HCT116 (cell line): ENCODE data around the gene NCR1.

Source experiments
- CBX3 ChIP-seq: IDR thresholded peaks from 2 replicates; pipeline ENCODE4 v1.6.1; 2012; ENCODE audit warnings: low read depth
- EGR1 ChIP-seq: IDR thresholded peaks from 2 replicates; pipeline ENCODE4 v1.6.1; 2012; ENCODE audit warnings: low read depth
- EZH2 ChIP-seq: fragments of 200-600 bp; sonication (generic); IDR thresholded peaks from 2 replicates; pipeline ENCODE4 v1.6.1; 2017; ENCODE audit warnings: antibody characterized with exemption, mixed run types
- EZH2phosphoT487 ChIP-seq: fragments of 200-600 bp; IDR thresholded peaks from 2 replicates; pipeline ENCODE4 v1.6.1; 2018; ENCODE audit warnings: antibody characterized with exemption, borderline replicate concordance
- FOSL1 ChIP-seq: IDR thresholded peaks from 2 replicates; pipeline ENCODE4 v1.6.1; 2012; ENCODE audit warnings: low read depth
- MAX ChIP-seq: IDR thresholded peaks from 2 replicates; pipeline ENCODE4 v1.6.1; 2012
- POLR2A ChIP-seq: IDR thresholded peaks from 2 replicates; pipeline ENCODE4 v1.7.0; 2011; ENCODE audit warnings: borderline replicate concordance; ENCODE audit not compliant: insufficient read depth, insufficient read length; ENCODE audit errors: extremely low read depth
- POLR2AphosphoS5 ChIP-seq: IDR thresholded peaks from 2 replicates; pipeline ENCODE4 v1.6.1; 2011; ENCODE audit warnings: mild to moderate bottlenecking, low read depth, low read length, moderate library complexity
- RAD21 ChIP-seq: IDR thresholded peaks from 2 replicates; pipeline ENCODE4 v1.6.1; 2012; ENCODE audit warnings: low read depth, mild to moderate bottlenecking
- ZNF274 ChIP-seq: fragments of 200-500 bp; sonication (Bioruptor generic); IDR thresholded peaks from 2 replicates; pipeline ENCODE4 v1.6.1; 2014; ENCODE audit warnings: mild to moderate bottlenecking, low read depth, low read length, inconsistent platforms
- TF ChIP-seq, protein P1 (sequence below), 3 experiments: fragments of 200-600 bp in 1 of 3; sonication (generic) in 1 of 3; IDR thresholded peaks in 2 of 3; conservative IDR thresholded peaks in 1 of 3; 2 replicates each; pipeline ENCODE4 v1.5.1; 2012 to 2017; ENCODE audit warnings: low read depth in 2 of 3, low read length in 2 of 3, antibody characterized with exemption in 1 of 3, borderline replicate concordance in 1 of 3, control low read depth in 1 of 3, mild to moderate bottlenecking in 1 of 3, mixed read lengths in 1 of 3, mixed run types in 1 of 3, moderate library complexity in 1 of 3; ENCODE audit not compliant: insufficient read depth in 1 of 3
- TF ChIP-seq, protein P2 (sequence below): IDR thresholded peaks from 2 replicates; pipeline ENCODE4 v1.6.1; 2012; ENCODE audit warnings: low read depth

GRCh38 chr19:54875506-54875905 is 30.4 kb upstream of the NCR1 start:
- TF ChIP-seq EZH2 (no peak), ZNF274 (no peak), FOSL1 (no peak), POLR2A (no peak), POLR2AphosphoS5 (no peak), MAX (no peak), CBX3 (no peak), RAD21 (no peak), EZH2phosphoT487 (no peak), EGR1 (no peak)
- TF ChIP-seq, protein P1, sequence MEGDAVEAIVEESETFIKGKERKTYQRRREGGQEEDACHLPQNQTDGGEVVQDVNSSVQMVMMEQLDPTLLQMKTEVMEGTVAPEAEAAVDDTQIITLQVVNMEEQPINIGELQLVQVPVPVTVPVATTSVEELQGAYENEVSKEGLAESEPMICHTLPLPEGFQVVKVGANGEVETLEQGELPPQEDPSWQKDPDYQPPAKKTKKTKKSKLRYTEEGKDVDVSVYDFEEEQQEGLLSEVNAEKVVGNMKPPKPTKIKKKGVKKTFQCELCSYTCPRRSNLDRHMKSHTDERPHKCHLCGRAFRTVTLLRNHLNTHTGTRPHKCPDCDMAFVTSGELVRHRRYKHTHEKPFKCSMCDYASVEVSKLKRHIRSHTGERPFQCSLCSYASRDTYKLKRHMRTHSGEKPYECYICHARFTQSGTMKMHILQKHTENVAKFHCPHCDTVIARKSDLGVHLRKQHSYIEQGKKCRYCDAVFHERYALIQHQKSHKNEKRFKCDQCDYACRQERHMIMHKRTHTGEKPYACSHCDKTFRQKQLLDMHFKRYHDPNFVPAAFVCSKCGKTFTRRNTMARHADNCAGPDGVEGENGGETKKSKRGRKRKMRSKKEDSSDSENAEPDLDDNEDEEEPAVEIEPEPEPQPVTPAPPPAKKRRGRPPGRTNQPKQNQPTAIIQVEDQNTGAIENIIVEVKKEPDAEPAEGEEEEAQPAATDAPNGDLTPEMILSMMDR (IDR thresholded peaks at IDR 0.05 in 2 of 3, conservative IDR thresholded peaks at IDR 0.05 in 1 of 3; ENCODE audit: borderline replicate concordance in 1 of 3, insufficient read depth in 1 of 3, low read depth in 2 of 3, low read length in 2 of 3) = no peak
- TF ChIP-seq, protein P2, sequence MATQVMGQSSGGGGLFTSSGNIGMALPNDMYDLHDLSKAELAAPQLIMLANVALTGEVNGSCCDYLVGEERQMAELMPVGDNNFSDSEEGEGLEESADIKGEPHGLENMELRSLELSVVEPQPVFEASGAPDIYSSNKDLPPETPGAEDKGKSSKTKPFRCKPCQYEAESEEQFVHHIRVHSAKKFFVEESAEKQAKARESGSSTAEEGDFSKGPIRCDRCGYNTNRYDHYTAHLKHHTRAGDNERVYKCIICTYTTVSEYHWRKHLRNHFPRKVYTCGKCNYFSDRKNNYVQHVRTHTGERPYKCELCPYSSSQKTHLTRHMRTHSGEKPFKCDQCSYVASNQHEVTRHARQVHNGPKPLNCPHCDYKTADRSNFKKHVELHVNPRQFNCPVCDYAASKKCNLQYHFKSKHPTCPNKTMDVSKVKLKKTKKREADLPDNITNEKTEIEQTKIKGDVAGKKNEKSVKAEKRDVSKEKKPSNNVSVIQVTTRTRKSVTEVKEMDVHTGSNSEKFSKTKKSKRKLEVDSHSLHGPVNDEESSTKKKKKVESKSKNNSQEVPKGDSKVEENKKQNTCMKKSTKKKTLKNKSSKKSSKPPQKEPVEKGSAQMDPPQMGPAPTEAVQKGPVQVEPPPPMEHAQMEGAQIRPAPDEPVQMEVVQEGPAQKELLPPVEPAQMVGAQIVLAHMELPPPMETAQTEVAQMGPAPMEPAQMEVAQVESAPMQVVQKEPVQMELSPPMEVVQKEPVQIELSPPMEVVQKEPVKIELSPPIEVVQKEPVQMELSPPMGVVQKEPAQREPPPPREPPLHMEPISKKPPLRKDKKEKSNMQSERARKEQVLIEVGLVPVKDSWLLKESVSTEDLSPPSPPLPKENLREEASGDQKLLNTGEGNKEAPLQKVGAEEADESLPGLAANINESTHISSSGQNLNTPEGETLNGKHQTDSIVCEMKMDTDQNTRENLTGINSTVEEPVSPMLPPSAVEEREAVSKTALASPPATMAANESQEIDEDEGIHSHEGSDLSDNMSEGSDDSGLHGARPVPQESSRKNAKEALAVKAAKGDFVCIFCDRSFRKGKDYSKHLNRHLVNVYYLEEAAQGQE = no peak
